Lung (tissue), 12 donors: ENCODE data around the gene GPR34. TPM values are rescaled to one million over a fixed set of nuclear protein-coding genes. Genes with fewer than 3 reads are reported as not detected.
"Not testable (repeated sequence)": the region's sequence is repeated elsewhere in the genome, so short reads cannot be mapped to it uniquely, and the experiment has no call there.

Experiments used
- ATAC-seq: fragments of 200-7000 bp; cut with Tn5 transposase; one replicate; pipeline ENCODE4 v1.9.1; 2020; ENCODE audit warnings: moderate number of reproducible peaks; ENCODE audit not compliant: insufficient read depth, low FRiP score
- DNase-seq, 3 donors: peaks; one replicate each; pipeline ENCODE4 v3.0.0-alpha.2; 2013 to 2017
- H3K27ac ChIP-seq, 2 donors: one replicate each; pipeline ENCODE4 v1.5.1; 2013; ENCODE audit warnings: mild to moderate bottlenecking in 2 of 2, moderate library complexity in 2 of 2, control low read depth in 1 of 2, inconsistent platforms in 1 of 2, low read depth in 1 of 2, low read length in 1 of 2
- H3K27me3 ChIP-seq, 3 donors: one replicate each; pipeline ENCODE4 v1.5.1; 2013; ENCODE audit warnings: low read length in 2 of 3; ENCODE audit not compliant: control insufficient read depth in 3 of 3, insufficient read depth in 3 of 3
- H3K36me3 ChIP-seq, 4 donors: one replicate each; pipeline ENCODE4 v1.5.1; 2013; ENCODE audit warnings: low read length in 4 of 4, mild to moderate bottlenecking in 1 of 4, moderate library complexity in 1 of 4; ENCODE audit not compliant: control insufficient read depth in 4 of 4, insufficient read depth in 4 of 4
- H3K4me1 ChIP-seq, 5 donors: one replicate each; pipeline ENCODE4 v1.5.1; 2013; ENCODE audit warnings: low read length in 5 of 5, mild to moderate bottlenecking in 2 of 5, moderate library complexity in 1 of 5; ENCODE audit not compliant: control insufficient read depth in 5 of 5, insufficient read depth in 5 of 5
- H3K4me3 ChIP-seq: one replicate; pipeline ENCODE4 v1.5.1; 2013; ENCODE audit warnings: mild to moderate bottlenecking, control low read depth, moderate library complexity
- H3K9ac ChIP-seq, 2 donors: one replicate each; pipeline ENCODE4 v1.5.1; 2013; ENCODE audit warnings: low read length in 2 of 2, control low read depth in 1 of 2; ENCODE audit not compliant: insufficient read depth in 1 of 2
- H3K9me3 ChIP-seq, 4 donors: one replicate each; pipeline ENCODE4 v1.5.1; 2013; ENCODE audit warnings: low read length in 3 of 4, mild to moderate bottlenecking in 1 of 4, moderate library complexity in 1 of 4; ENCODE audit not compliant: control insufficient read depth in 4 of 4, insufficient read depth in 3 of 4
- CTCF ChIP-seq: IDR thresholded peaks from 2 replicates; pipeline ENCODE4 v1.5.1; 2012; ENCODE audit warnings: mild to moderate bottlenecking; ENCODE audit errors: control extremely low read depth, extremely low read depth
- WGBS, 2 donors: extraction: QIAGEN DNeasy Blood & Tissue Kit; methylation state at CpG; one replicate each; pipeline ENCODE4 v1.1.7; 2013; 5-methylcytosine and 5-hydroxymethylcytosine counted together
- polyA plus RNA-seq, 2 donors: library from polyadenylated mRNA; stranded (reverse); fragments of 200-250 nt; gene quantifications; one replicate each; pipeline ENCODE4 v1.2.1, GENCODE V29; 2013
- total RNA-seq, 2 donors: library from RNA; depleted of rRNA in 1 of 2; stranded (reverse); fragments of >200 nt in 1 of 2; gene quantifications; one replicate each; pipeline ENCODE4 v1.2.1, GENCODE V29; 2014 to 2021
- donor health status: control.
- donor health status: control.
- donor health status: Bipolar disorder and iron deficiency.
- donor health status: healthy.
- donor health status: DM: yes; HTN: yes; CAD: no.

The GPR34 gene
- total and polyA plus RNA-seq, 4 donors, result 4.3 to 9.8 (median 5.3) TPM

GRCh38 chrX:41670112-41670511, 18.7 kb upstream of the GPR34 start:
- Histone ChIP-seq H3K4me1 (peaks cover 0 to 2% (median 0%) of the 10 kb centered on the region in 5 donors), H3K27me3 (peaks cover 0 to 38% (median 16%) of the 10 kb centered on the region in 3 donors), H3K4me3 (no peak overlapping the region), H3K27ac (no peak overlapping the region), H3K9ac (no peak overlapping the region), H3K36me3 (no peaks in the 10 kb centered on the region), H3K9me3 (no peaks in the 10 kb centered on the region)
- ATAC-seq, result no peak
- no peak for TF ChIP-seq CTCF
- DNase-seq, result no peak

- H3K4me3 ChIP-seq, result no peak overlapping the region
- H3K27me3 ChIP-seq, result peaks cover 0 to 38% (median 13%) of the 10 kb centered on the region in 3 donors
- TF ChIP-seq CTCF, result no peak
- ATAC-seq, result no peak
- no peaks in the 10 kb centered on the region for H3K9me3 ChIP-seq
- H3K36me3 ChIP-seq, result no peaks in the 10 kb centered on the region
- no peak for DNase-seq
- 84 to 91% methylated on average over 1 of the region's 1 CpG for WGBS, 2 donors
- H3K27ac ChIP-seq, result no peak overlapping the region
- no peaks in the 10 kb centered on the region for H3K4me1 ChIP-seq
- H3K9ac ChIP-seq, result no peak overlapping the region
These were observed 17.7 kb upstream of the GPR34 start for GRCh38 chrX:41671082-41671481.

DNA sequence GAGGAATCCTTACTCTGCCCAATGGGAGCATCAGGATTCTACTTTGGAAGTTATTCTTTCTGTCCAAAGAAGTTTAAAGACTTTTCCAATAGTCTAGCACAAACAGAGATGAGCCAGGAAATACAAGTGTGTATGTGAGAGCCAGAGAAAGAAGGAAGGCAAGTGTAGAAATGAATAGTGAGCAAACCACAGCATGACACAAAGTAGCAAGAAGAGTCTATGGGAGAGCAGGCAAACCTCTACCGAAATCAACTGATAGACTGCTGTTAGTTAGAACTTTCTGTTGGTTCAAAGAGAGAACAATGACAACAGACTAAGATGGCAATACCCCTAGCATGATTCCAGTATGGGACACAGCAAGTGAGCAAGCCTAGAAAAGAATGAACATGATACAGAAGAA, 16.1 kb upstream of the GPR34 start:
- 70 to 100% methylated on average over 1 of the region's 1 CpG for WGBS, 2 donors
- no peak for ATAC-seq
- DNase-seq, result no peak
- peaks cover 0 to 3% (median 0%) of the 10 kb centered on the region in 5 donors for H3K4me1 ChIP-seq
- H3K27me3 ChIP-seq, result peaks cover 0 to 41% (median 13%) of the 10 kb centered on the region in 3 donors
- no peak overlapping the region for H3K27ac ChIP-seq
- no peak for TF ChIP-seq CTCF
- H3K36me3 ChIP-seq, result no peaks in the 10 kb centered on the region
- H3K4me3 ChIP-seq, result no peak overlapping the region
- H3K9ac ChIP-seq, result no peak overlapping the region
- H3K9me3 ChIP-seq, result no peaks in the 10 kb centered on the region

DNA sequence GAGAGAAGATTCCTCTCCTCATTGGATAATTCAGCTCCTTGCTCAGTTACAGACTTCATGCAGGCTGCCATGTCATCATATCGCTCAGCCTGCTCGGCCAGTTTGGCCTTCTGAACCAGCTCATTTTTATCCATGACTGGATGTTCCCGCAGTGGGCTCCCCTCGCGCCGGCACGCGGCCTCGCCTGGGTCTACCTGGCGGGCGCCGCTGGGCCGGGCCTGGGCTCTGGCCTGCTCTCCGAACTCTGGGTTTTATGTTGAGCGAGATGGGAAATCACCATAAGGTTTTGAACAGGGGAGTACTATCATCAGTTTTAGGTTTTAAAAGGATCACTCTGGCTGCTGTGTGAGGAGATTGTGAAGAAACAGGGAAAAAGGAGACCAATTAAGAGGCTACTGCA, 12.4 kb upstream of the GPR34 start:
- WGBS, 2 donors, result 90 to 93% methylated on average over 15 of the region's 15 CpGs
- not testable (repeated sequence) for H3K4me1 ChIP-seq, ATAC-seq, DNase-seq, H3K9ac ChIP-seq, H3K36me3 ChIP-seq, H3K4me3 ChIP-seq, H3K27ac ChIP-seq, H3K9me3 ChIP-seq
- H3K27me3 ChIP-seq, result peaks cover 0 to 32% (median 10%) of the 10 kb centered on the region in 3 donors
